Measurements from ENCODE around the gene CRIP1. TPM values are rescaled to one million over a fixed set of nuclear protein-coding genes. Genes with fewer than 3 reads are reported as not detected.

CRIP1 gene
- total RNA-seq, 1 experiment from 2014 or later, result 6.9 TPM

DNA sequence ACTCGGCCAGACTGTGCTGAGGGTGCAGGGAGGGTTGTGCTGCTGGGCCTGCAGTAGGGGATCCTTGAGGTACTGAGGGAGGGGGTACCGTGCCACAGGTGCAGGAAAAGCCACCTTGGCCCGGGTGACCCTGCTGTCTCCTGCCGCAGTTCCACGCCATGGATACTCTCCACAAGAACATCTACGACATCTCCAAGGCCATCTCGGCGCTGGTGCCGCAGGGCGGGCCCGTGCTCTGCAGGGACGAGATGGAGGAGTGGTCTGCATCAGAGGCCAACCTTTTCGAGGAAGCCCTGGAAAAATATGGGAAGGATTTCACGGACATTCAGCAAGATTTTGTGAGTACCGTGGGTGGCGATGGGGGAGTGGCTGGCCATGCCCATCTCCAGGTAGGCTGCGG lies 26.1 kb upstream of the CRIP1 start:
- Histone ChIP-seq H2AK5ac (ENCODE audit: insufficient read length, low read length) (no peak overlapping the region), H2BK5ac (ENCODE audit: insufficient read length, low read length) (no peak overlapping the region), H3T11ph (ENCODE audit: low read length) (no peak overlapping the region), H3K4me1 (ENCODE audit: insufficient read depth, low read length) (no peaks in the 10 kb centered on the region), H3K27ac (ENCODE audit: insufficient read length, low read depth, low read length) (no peak overlapping the region), H3K79me2 (ENCODE audit: insufficient read depth, low read length) (no peaks in the 10 kb centered on the region), H3K4ac (ENCODE audit: low read depth, low read length) (no peak overlapping the region), H2BK20ac (ENCODE audit: low read depth, low read length, poor library complexity, severe bottlenecking) (no peak overlapping the region), H3K9me3 (ENCODE audit: control insufficient read depth, low read depth, low read length) (no peaks in the 10 kb centered on the region), H2AFZ (ENCODE audit: low read length) (no peak overlapping the region), H4K5ac (ENCODE audit: insufficient read length, low read depth, low read length) (no peak overlapping the region), H3K79me1 (ENCODE audit: insufficient read depth, low read depth, low read length, poor library complexity, severe bottlenecking) (no peaks in the 10 kb centered on the region), H4K20me1 (ENCODE audit: control insufficient read depth, insufficient read depth, insufficient read length) (no peaks in the 10 kb centered on the region), H3K9ac (ENCODE audit: extremely low read depth, insufficient read length, low read length) (no peak overlapping the region), H3K56ac (ENCODE audit: insufficient read length, low read depth, low read length) (no peak overlapping the region), H2BK120ac (ENCODE audit: low read depth, low read length, poor library complexity, severe bottlenecking) (no peak overlapping the region), H3K27me3 (ENCODE audit: insufficient read depth, low read length) (no peaks in the 10 kb centered on the region), H3K14ac (ENCODE audit: insufficient read depth, low read length) (no peak overlapping the region), H3K23me2 (ENCODE audit: insufficient read length, low read depth, low read length, poor library complexity, severe bottlenecking) (no peaks in the 10 kb centered on the region), H3K23ac (ENCODE audit: insufficient read length, low read depth, low read length) (no peak overlapping the region), H4K8ac (replicated peaks; ENCODE audit: insufficient read length, low read depth, low read length) (no peak overlapping the region), H2BK15ac (ENCODE audit: low read depth, low read length) (no peak overlapping the region), H3K4me2 (ENCODE audit: insufficient read depth, insufficient read length, low read length) (no peak overlapping the region), H2BK12ac (ENCODE audit: insufficient read length, low read depth, low read length) (no peak overlapping the region), H4K91ac (ENCODE audit: insufficient read length, low read depth, low read length) (no peak overlapping the region), H3K18ac (ENCODE audit: insufficient read length, low read depth, low read length) (no peak overlapping the region)
- DNase-seq, result no peak
- Mint-ChIP-seq H3K9me3 (no peaks in the 10 kb centered on the region; a peak in 1 of 5 replicates), H3K4me3 (no peak overlapping the region), H3K4me1 (peaks cover 2 to 6% of the 10 kb centered on the region in 2 experiments; a peak in 2 of 4 replicates), H3K27me3 (ENCODE audit: low read depth) (no peaks in the 10 kb centered on the region), H3K27ac (0 out of 7 replicates have a peak overlapping the region, but pooled peaks of 1 of the 3 experiments have one; percentile 18), H3K36me3 (ENCODE audit: insufficient read depth in 1 of 3, low read depth in 3 of 3) (peaks cover 18 to 44% (median 41%) of the 10 kb centered on the region in 3 experiments; a peak in 6 of 7 replicates)
- TF ChIP-seq, protein P1, sequence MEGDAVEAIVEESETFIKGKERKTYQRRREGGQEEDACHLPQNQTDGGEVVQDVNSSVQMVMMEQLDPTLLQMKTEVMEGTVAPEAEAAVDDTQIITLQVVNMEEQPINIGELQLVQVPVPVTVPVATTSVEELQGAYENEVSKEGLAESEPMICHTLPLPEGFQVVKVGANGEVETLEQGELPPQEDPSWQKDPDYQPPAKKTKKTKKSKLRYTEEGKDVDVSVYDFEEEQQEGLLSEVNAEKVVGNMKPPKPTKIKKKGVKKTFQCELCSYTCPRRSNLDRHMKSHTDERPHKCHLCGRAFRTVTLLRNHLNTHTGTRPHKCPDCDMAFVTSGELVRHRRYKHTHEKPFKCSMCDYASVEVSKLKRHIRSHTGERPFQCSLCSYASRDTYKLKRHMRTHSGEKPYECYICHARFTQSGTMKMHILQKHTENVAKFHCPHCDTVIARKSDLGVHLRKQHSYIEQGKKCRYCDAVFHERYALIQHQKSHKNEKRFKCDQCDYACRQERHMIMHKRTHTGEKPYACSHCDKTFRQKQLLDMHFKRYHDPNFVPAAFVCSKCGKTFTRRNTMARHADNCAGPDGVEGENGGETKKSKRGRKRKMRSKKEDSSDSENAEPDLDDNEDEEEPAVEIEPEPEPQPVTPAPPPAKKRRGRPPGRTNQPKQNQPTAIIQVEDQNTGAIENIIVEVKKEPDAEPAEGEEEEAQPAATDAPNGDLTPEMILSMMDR (conservative IDR thresholded peaks at IDR 0.05), result no peak
- WGBS (ENCODE audit: extremely low coverage, insufficient read length, low lambda C conversion rate), result no CpG with 5 or more reads among the region's 17 CpGs
